GM12874 (cell line): ENCODE data around the gene SRPK3.

ENCODE experiments used
- CTCF ChIP-seq: IDR thresholded peaks from 2 replicates; pipeline ENCODE4 v1.5.1; 2011; ENCODE audit warnings: low read depth, mild to moderate bottlenecking, control low read depth, low read length, moderate library complexity; ENCODE audit not compliant: insufficient read depth

Gene SRPK3

GRCh38 chrX:153736071-153736820 is 44.6 kb upstream of the SRPK3 start:
- no peak for TF ChIP-seq CTCF

- TF ChIP-seq CTCF: no peak
These were observed 43.9 kb upstream of the SRPK3 start for GRCh38 chrX:153736871-153737441.

- TF ChIP-seq CTCF: no peak
These were observed 42.7 kb upstream of the SRPK3 start for GRCh38 chrX:153738056-153738605.

- TF ChIP-seq CTCF: no peak
These were observed 40.9 kb upstream of the SRPK3 start for GRCh38 chrX:153739754-153740486.

GRCh38 chrX:153740631-153741222 is 40.1 kb upstream of the SRPK3 start:
- TF ChIP-seq CTCF: no peak

- no peak for TF ChIP-seq CTCF
These were observed 39.4 kb upstream of the SRPK3 start for GRCh38 chrX:153741446-153741845.
